ENCODE data around the gene CDK17.
"Not testable (repeated sequence)": the region's sequence is repeated elsewhere in the genome, so short reads cannot be mapped to it uniquely, and the experiment has no call there.

Gene CDK17

GRCh38 chr12:96352161-96352835 lies 47.9 kb downstream of the CDK17 start:
- DNase-seq = no peak

DNA sequence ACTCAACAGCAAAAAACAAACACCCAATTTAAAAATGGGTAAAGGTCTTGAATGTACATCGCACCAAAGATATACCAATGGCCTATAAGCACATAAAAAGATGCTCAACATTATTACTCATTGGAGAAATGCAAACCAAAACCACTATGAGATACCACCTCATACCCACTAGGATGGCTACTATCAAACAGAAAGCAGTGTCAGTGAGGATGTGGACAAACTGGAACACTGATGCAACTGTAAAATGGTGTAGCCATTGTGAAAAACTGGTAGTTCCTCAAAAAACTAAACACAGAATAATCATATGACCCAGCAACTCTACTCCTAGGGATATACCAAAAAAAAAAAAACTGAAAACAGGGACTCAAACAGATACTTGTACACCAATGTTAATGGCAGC lies 49.3 kb downstream of the CDK17 start:
- DNase-seq = peak; percentile 93

GRCh38 chr12:96347130-96347699 lies 53.0 kb downstream of the CDK17 start:
- no peak for DNase-seq

DNA sequence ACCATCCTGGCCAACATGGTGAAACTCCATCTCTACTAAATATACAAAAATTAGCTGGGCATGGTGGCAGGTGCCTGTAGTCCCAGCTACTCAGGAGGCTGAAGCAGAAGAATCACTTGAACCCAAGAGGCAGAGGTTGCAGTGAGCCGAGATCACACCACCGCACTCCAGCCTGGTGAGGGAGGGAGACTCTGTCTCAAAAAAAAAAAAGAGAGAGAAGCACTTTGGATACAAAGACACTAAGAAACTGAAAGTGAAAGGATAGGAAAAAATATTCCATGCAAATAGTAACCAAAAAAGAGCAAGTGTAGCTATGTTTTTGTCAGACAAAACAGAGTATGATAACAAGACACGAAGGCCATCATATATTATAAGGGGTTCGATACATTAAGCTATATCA lies 53.5 kb downstream of the CDK17 start:
- DNase-seq = peak; percentile 63

GRCh38 chr12:96344124-96344695 lies 56.0 kb downstream of the CDK17 start:
- no peak for DNase-seq

GRCh38 chr12:96343347-96343954 lies 56.8 kb downstream of the CDK17 start:
- peak; percentile 62 for DNase-seq

- DNase-seq = not testable (repeated sequence)
These were observed 60.6 kb downstream of the CDK17 start for GRCh38 chr12:96339666-96340065.

GRCh38 chr12:96338852-96339471 lies 61.3 kb downstream of the CDK17 start:
- DNase-seq = no peak

DNA sequence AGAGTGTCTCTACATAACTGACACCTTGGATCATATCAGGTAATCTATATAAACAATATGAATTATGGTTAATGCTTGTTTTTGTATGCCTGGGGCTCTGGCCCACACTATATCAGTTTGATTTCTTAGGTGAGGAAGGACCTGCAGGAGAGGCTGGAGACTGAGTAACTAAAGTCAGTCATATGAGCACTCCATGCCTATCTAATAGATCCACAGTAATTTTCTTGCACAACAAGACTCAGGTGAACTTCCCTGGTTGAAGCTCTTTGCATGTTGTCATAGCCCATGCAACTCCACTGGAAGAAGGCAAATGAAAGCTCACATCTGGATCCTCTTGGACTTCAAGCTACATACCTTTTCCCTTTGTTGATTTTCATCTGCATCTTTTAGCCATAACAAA lies 62.3 kb downstream of the CDK17 start:
- DNase-seq = no peak

DNA sequence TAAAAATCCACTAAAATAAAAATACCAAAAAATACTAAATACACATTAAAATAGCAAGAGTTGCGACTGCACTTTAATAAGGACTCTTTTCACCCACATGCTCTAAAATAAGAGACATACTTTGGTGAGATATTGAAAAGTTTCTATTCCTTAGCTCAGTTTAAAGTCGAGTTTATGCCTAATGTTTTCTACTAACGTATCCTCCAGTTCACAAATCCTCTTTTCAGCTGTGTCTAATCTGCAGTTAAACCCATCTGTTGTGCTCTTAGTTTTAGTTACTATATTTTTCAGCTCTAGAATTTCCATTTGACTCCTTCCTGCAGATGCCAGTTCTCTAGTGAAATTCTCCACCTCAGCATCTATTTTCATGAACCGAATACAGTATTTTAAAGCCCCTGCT lies 63.8 kb downstream of the CDK17 start:
- no peak for DNase-seq

DNA sequence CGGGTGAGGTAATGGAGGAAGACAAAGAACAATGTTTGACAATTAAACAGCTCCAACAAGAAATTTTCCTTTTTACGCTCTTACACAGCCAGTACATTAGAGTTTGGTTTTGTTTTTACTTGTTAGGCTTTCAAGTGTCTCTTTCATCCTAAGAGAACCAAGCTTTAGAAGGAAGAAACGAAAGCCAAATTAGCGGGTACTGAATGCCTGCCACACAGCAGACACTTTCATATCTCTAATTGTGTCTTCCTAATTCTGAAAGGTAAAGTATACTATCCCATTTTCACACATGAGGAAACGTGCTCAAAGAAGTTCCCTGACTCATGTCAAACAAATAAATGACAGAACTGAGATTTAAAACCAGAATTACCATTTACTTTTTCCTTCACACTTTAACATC lies 65.0 kb downstream of the CDK17 start:
- no peak for DNase-seq

DNA sequence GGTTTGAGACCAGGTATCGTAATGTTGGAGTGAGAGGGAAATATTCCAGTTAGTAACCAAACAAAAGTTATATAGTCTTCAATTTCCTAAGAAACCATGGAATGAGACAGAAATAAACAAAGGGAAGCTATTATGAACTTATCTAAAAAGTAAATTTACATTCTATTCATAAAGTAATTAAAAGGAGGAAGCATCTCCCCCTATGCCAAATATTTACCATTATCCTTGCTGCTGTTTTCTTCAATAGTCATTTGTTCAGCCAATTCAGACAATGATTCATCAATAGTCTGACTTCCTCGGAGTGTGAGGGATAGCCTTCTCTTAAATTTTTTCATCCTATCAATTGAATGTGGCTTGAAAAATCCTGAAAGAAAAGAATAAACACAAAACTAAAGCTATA lies 65.7 kb downstream of the CDK17 start:
- no peak for DNase-seq

DNA sequence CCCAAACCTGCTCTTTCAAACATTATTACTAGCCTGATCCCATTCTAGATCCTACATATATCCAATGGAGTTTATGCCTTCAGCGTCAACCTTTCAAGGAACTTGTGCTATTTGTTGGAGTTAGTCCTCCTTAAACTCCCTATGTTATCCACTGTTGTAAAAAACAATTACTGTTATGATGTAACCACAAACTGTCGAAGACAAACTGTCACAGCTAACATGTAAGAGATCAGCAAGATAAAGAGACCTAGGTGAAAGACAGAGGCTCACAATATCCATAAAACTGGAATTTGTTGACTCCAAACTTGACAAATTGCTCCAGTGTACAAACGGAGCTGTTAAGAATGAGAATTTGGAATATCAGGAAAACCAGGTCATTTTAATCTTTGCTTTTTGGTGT lies 70.7 kb downstream of the CDK17 start:
- no peak for DNase-seq

DNA sequence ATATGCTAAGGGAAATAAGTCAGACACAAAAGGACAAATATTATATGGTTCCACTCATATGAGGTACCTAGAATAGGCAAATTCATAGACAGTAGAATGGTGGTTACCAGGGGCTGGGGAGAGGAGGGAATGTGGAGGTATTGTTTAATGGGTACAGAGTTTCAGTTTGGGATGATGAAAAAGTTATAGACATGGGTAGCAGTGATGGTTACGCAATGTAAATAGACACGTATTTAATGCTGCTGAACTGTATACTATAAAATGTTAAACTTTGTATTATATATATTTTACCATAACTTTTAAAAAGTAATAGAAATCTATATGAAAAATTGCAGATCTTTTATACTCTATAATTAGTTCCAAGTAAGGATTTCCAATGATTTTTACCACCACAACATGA lies 71.2 kb downstream of the CDK17 start:
- DNase-seq = no peak

DNA sequence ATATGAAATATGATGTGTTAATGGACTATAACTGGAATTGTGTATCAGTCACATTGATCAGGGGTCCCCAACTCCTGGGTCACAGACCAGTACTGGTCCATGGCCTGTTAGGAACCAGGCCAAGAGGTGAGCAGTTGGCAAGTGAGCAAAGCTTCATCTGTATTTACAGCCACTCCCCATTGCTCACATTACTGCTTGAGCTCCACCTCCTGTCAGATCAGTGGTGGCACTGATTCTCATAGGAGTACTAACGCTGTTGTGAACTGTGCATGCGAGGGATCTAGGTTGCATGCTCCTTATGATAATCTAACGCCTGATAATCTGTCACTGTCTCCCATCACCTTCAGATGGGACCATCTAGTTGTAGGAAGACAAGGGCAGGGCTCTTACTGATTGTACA lies 72.3 kb downstream of the CDK17 start:
- DNase-seq = no peak

DNA sequence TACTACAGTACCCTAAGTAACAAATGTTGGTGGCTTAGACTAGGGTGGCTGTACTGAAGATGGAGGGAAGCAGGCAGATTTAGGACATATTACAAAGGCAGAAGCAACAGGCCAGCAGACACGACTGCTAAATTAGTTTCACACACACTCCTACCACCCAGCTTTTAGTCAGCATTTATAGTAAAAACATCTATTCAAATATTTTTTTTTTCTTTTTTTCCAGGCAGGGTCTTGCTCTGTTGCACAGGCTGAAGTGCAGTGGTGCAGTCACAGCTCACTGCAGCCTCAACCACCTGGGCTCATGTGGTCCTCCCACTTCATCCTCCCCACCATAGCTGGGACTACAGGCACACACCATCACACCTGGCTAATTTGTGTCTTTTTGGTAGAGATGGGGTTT lies 72.9 kb downstream of the CDK17 start:
- DNase-seq = no peak

GRCh38 chr12:96326628-96327227 lies 73.5 kb downstream of the CDK17 start:
- no peak for DNase-seq

DNA sequence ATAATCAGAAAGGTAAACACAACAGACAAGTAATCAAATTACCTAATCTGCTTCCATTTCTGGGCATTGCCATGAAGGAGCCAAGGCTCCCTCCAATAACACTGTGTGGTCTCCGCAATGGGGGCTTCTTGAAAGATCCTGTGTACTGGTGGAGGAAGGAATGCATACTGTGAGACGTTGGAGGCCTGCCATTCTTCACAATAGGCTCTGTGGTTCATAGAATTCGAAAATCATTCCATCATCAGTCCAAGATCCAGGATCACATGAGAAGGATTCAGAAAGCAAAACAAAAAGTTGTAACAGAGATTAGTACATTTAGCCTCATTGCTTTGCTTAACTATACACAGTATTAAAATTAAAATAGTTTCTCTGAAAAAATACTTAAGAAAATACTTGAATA lies 76.3 kb downstream of the CDK17 start:
- no peak for DNase-seq

GRCh38 chr12:96322720-96323119 lies 77.5 kb downstream of the CDK17 start:
- no peak for DNase-seq

- DNase-seq = no peak
These were observed 78.3 kb downstream of the CDK17 start for GRCh38 chr12:96321941-96322340.

DNA sequence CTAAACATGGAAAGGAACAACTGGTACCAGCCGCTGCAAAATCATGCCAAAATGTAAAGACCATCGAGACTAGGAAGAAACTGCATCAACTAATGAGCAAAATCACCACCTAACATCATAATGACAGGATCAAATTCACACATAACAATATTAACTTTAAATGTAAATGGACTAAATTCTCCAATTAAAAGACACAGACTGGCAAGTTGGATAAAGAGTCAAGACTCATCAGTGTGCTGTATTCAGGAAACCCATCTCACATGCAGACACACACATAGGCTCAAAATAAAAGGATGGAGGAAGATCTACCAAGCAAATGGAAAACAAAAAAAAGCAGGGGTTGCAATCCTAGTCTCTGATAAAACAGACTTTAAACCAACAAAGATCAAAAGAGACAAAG lies 82.4 kb downstream of the CDK17 start:
- DNase-seq = not testable (repeated sequence)

- not testable (repeated sequence) for DNase-seq
These were observed 84.3 kb downstream of the CDK17 start for GRCh38 chr12:96315741-96316481.

GRCh38 chr12:96314723-96315122 lies 85.5 kb downstream of the CDK17 start:
- no peak for DNase-seq
